GM19395 (cell line): ENCODE measurements around the gene HECTD1.
"Not testable (repeated sequence)": the region's sequence is repeated elsewhere in the genome, so short reads cannot be mapped to it uniquely, and the experiment has no call there.

ENCODE experiments used
- ATAC-seq: cut with Tn5 transposase; IDR thresholded peaks from one replicate; pipeline ENCODE4 v1.9.1; 2021; ENCODE audit warnings: mild to moderate bottlenecking, moderate library complexity; ENCODE audit not compliant: unreplicated experiment

HECTD1 gene

GRCh38 chr14:31207755-31208545, at the start of gene HECTD1:
TSS of gene HECTD1 (minus strand) at chr14:31207793. CDS start at chr14:31205936, 1,857 bp downstream.
- ATAC-seq: peak; percentile 73

GRCh38 chr14:31257244-31257553, 49.6 kb upstream of the HECTD1 start:
- no peak for ATAC-seq

- no peak for ATAC-seq
Observed at GRCh38 chr14:31256534-31257243, 49.1 kb upstream of the HECTD1 start.

- not testable (repeated sequence) for ATAC-seq
Observed at GRCh38 chr14:31255918-31256317, 48.3 kb upstream of the HECTD1 start.

GRCh38 chr14:31255286-31255685, 47.7 kb upstream of the HECTD1 start:
- no peak for ATAC-seq

GRCh38 chr14:31253746-31254471, 46.3 kb upstream of the HECTD1 start:
- ATAC-seq: no peak

GRCh38 chr14:31252865-31253264, 45.3 kb upstream of the HECTD1 start:
- no peak for ATAC-seq

- no peak for ATAC-seq
Observed at GRCh38 chr14:31251028-31251958, 43.7 kb upstream of the HECTD1 start.

GRCh38 chr14:31244626-31245025, 37.0 kb upstream of the HECTD1 start:
- ATAC-seq: no peak

GRCh38 chr14:31243860-31244259, 36.3 kb upstream of the HECTD1 start:
- no peak for ATAC-seq

GRCh38 chr14:31242161-31242940, 34.8 kb upstream of the HECTD1 start:
- not testable (repeated sequence) for ATAC-seq

GRCh38 chr14:31241450-31242114, 34.0 kb upstream of the HECTD1 start:
- ATAC-seq: no peak

GRCh38 chr14:31239741-31240140, 32.1 kb upstream of the HECTD1 start:
- ATAC-seq: no peak

- no peak for ATAC-seq
Observed at GRCh38 chr14:31235462-31235861, 27.9 kb upstream of the HECTD1 start.

GRCh38 chr14:31232081-31232480, 24.5 kb upstream of the HECTD1 start:
- ATAC-seq: no peak

GRCh38 chr14:31231272-31231671, 23.7 kb upstream of the HECTD1 start:
- not testable (repeated sequence) for ATAC-seq

- no peak for ATAC-seq
Observed at GRCh38 chr14:31230573-31230958, 23.0 kb upstream of the HECTD1 start.

GRCh38 chr14:31229638-31230572, 22.3 kb upstream of the HECTD1 start:
- no peak for ATAC-seq
